HepG2 (cell line): ENCODE results near the gene PLK3. TPM values are rescaled to one million over a fixed set of nuclear protein-coding genes. Genes with fewer than 3 reads are reported as not detected.

ENCODE experiments used
- ATF2 ChIP-seq: sonication (generic); formaldehyde crosslinking; IDR thresholded peaks from 2 replicates; pipeline ENCODE4 v1.4.0; 2020; ENCODE audit warnings: missing genetic modification reagents
- SOX13 ChIP-seq, 3 experiments: fragments of 450-650 bp in 1 of 3; sonication (generic) in 1 of 3; formaldehyde crosslinking in 1 of 3; IDR thresholded peaks in 2 of 3; conservative IDR thresholded peaks in 1 of 3; 2 replicates each; pipeline versions ENCODE4 v1.5.0 to v1.6.1; 2016 to 2020; ENCODE audit warnings: antibody characterized with exemption in 1 of 3, mild to moderate bottlenecking in 1 of 3, missing compliant biosample characterization in 1 of 3, missing genetic modification reagents in 1 of 3, moderate library complexity in 1 of 3
- SP1 ChIP-seq, 2 experiments: fragments of 450-650 bp in 1 of 2; sonication (generic) in 1 of 2; formaldehyde crosslinking in 1 of 2; IDR thresholded peaks; 2 replicates each; pipeline versions ENCODE4 v1.4.0 to v1.6.1; 2016 to 2020; ENCODE audit warnings: missing genetic modification reagents in 1 of 2
- TEAD2 ChIP-seq: sonication (generic); formaldehyde crosslinking; IDR thresholded peaks from 2 replicates; pipeline ENCODE4 v1.9.0; 2021; ENCODE audit warnings: missing genetic modification reagents
- XBP1 ChIP-seq: sonication (generic); formaldehyde crosslinking; IDR thresholded peaks from 2 replicates; pipeline ENCODE4 v1.5.0; 2020; ENCODE audit warnings: missing genetic modification reagents
- polyA plus RNA-seq, 8 experiments: library from polyadenylated mRNA; depleted of rRNA in 3 of 8; stranded (reverse) in 7 of 8; unstranded in 1 of 8; fragments of >200 nt; fragmentation: Illumina TruSeq in 4 of 8; extraction: Trizol in 4 of 8; gene quantifications; 2 replicates each; pipeline versions ENCODE4 v1.2.1 to v1.2.3, GENCODE V29; 2011 to 2016; ENCODE audit warnings: low read depth in 4 of 8, missing spikeins in 1 of 8, mixed read lengths in 1 of 8; ENCODE audit not compliant: insufficient read depth in 1 of 8
- total RNA-seq, 5 experiments: library from RNA; depleted of rRNA; stranded (reverse); fragments of >200 nt; fragmentation: Illumina TruSeq; extraction: Trizol; gene quantifications; 2 replicates each; pipeline ENCODE4 v1.2.3, GENCODE V29; 2016; ENCODE audit warnings: low read depth in 1 of 5
- TF ChIP-seq, protein P1 (sequence below): fragments of 450-650 bp; IDR thresholded peaks from 2 replicates; pipeline ENCODE4 v1.6.1; 2017; ENCODE audit warnings: mild to moderate bottlenecking
- TF ChIP-seq, protein P2 (sequence below): sonication (generic); formaldehyde crosslinking; IDR thresholded peaks from 2 replicates; pipeline ENCODE4 v1.5.0; 2020; ENCODE audit warnings: missing genetic modification reagents

Gene PLK3
- total and polyA plus RNA-seq, 2 of the 13 experiments (the other 11 are each of a cell fraction or from before 2014, with no cell fraction given) = 9.8 to 16.9 TPM

DNA sequence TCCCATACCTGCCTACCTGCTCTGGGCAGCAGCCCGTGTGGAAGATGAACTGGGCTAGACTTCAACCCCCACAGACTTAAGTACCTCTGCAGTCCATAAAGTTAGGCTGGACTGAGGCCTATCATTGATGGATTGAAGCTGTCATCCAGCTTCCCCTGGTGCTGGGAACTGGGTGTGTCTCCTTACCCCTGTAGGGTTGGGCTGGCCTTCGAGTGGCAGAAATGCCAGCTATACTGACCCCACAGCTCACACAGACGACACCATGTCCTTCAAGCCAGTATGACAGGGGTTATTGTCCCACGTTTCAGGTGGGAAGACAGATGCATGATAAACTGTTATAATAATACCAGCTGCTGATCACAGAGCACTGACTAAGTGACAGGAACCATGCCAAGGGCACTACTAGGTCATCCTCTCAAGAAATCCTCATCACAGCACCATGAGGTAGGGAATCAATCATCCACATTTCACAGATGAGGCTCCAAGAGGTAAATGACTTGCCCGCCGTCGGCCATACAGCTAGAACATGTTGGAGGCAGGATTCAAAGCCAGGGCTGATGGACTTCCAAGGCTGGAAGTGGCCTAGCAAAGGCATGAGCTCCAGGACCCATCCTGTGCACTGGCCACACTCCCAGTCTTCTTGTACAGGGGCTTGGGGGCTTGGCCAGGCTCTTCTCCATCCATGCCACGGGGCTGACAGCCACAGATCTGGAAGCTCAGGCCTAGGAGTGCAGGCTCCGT lies 11.9 kb upstream of the PLK3 start, which contains the start of gene BEST4 (continued):
- TF ChIP-seq ATF2 (CRISPR knock-in tag) (no peak), XBP1 (CRISPR knock-in tag) (no peak), SOX13 (IDR thresholded peaks at IDR 0.05) (no peak), SOX13 (CRISPR knock-in tag; conservative IDR thresholded peaks at IDR 0.05 in 1 of 2, IDR thresholded peaks at IDR 0.05 in 1 of 2) (no peak), TEAD2 (no peak), SP1 (IDR thresholded peaks at IDR 0.05) (no peak), SP1 (CRISPR knock-in tag; IDR thresholded peaks at IDR 0.05) (no peak)
- TF ChIP-seq, protein P1, sequence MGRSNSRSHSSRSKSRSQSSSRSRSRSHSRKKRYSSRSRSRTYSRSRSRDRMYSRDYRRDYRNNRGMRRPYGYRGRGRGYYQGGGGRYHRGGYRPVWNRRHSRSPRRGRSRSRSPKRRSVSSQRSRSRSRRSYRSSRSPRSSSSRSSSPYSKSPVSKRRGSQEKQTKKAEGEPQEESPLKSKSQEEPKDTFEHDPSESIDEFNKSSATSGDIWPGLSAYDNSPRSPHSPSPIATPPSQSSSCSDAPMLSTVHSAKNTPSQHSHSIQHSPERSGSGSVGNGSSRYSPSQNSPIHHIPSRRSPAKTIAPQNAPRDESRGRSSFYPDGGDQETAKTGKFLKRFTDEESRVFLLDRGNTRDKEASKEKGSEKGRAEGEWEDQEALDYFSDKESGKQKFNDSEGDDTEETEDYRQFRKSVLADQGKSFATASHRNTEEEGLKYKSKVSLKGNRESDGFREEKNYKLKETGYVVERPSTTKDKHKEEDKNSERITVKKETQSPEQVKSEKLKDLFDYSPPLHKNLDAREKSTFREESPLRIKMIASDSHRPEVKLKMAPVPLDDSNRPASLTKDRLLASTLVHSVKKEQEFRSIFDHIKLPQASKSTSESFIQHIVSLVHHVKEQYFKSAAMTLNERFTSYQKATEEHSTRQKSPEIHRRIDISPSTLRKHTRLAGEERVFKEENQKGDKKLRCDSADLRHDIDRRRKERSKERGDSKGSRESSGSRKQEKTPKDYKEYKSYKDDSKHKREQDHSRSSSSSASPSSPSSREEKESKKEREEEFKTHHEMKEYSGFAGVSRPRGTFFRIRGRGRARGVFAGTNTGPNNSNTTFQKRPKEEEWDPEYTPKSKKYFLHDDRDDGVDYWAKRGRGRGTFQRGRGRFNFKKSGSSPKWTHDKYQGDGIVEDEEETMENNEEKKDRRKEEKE = no peak
- TF ChIP-seq, protein P2, sequence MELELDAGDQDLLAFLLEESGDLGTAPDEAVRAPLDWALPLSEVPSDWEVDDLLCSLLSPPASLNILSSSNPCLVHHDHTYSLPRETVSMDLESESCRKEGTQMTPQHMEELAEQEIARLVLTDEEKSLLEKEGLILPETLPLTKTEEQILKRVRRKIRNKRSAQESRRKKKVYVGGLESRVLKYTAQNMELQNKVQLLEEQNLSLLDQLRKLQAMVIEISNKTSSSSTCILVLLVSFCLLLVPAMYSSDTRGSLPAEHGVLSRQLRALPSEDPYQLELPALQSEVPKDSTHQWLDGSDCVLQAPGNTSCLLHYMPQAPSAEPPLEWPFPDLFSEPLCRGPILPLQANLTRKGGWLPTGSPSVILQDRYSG = no peak
